SK-N-SH (cell line): ENCODE data around the gene MKRN2OS. TPM values are rescaled to one million over a fixed set of nuclear protein-coding genes. Genes with fewer than 3 reads are reported as not detected.

Experiments
- EP300 ChIP-seq, 2 experiments: IDR thresholded peaks; 2 replicates each; pipeline versions ENCODE4 v1.4.0 to v1.6.1; 2012; ENCODE audit warnings: borderline replicate concordance in 1 of 2, low read depth in 1 of 2, low read length in 1 of 2
- EZH2phosphoT487 ChIP-seq: fragments of 200-600 bp; sonication (generic); IDR thresholded peaks from 2 replicates; pipeline ENCODE4 v1.6.1; 2017; ENCODE audit warnings: low read depth, mixed run types, mild to moderate bottlenecking, antibody characterized with exemption, moderate library complexity, borderline replicate concordance
- FOSL2 ChIP-seq: IDR thresholded peaks from 2 replicates; pipeline ENCODE4 v1.4.0; 2012; ENCODE audit warnings: low read depth, mild to moderate bottlenecking, moderate library complexity, borderline replicate concordance
- FOXJ3 ChIP-seq: sonication (generic); formaldehyde crosslinking; IDR thresholded peaks from 2 replicates; pipeline ENCODE4 v1.5.1; 2020; ENCODE audit warnings: mild to moderate bottlenecking, missing genetic modification reagents
- FOXM1 ChIP-seq: IDR thresholded peaks from 2 replicates; pipeline ENCODE4 v1.4.0; 2012; ENCODE audit warnings: low read depth, mild to moderate bottlenecking
- GATA2 ChIP-seq: sonication (generic); formaldehyde crosslinking; IDR thresholded peaks from 2 replicates; pipeline ENCODE4 v1.5.0; 2020; ENCODE audit warnings: mild to moderate bottlenecking, missing genetic modification reagents
- JUND ChIP-seq: IDR thresholded peaks from 2 replicates; pipeline ENCODE4 v1.4.0; 2012
- MEF2A ChIP-seq: IDR thresholded peaks from 2 replicates; pipeline ENCODE4 v1.4.0; 2012; ENCODE audit warnings: low read depth, borderline replicate concordance
- MXI1 ChIP-seq: IDR thresholded peaks from 2 replicates; pipeline ENCODE4 v1.6.1; 2012; ENCODE audit warnings: mild to moderate bottlenecking, low read depth, low read length, improper control_type of control experiment
- NFIC ChIP-seq: IDR thresholded peaks from 2 replicates; pipeline ENCODE4 v1.4.0; 2012; ENCODE audit warnings: borderline replicate concordance
- NRF1 ChIP-seq: IDR thresholded peaks from 2 replicates; pipeline ENCODE4 v1.6.1; 2012; ENCODE audit warnings: low read depth, mild to moderate bottlenecking, low read length
- RAD21 ChIP-seq: IDR thresholded peaks from 2 replicates; pipeline ENCODE4 v1.6.1; 2012; ENCODE audit warnings: mild to moderate bottlenecking, low read length
- RCOR1 ChIP-seq: fragments of 150-350 bp; IDR thresholded peaks from 2 replicates; pipeline ENCODE4 v1.6.1; 2017; ENCODE audit warnings: antibody characterized with exemption, low read length
- RFX5 ChIP-seq: IDR thresholded peaks from 2 replicates; pipeline ENCODE4 v1.6.1; 2012; ENCODE audit warnings: mild to moderate bottlenecking, improper control_type of control experiment, low read length
- RXRA ChIP-seq: IDR thresholded peaks from 2 replicates; pipeline ENCODE4 v1.4.0; 2012; ENCODE audit warnings: low read depth, mild to moderate bottlenecking, borderline replicate concordance
- SIN3A ChIP-seq: IDR thresholded peaks from 2 replicates; pipeline ENCODE4 v1.6.1; 2012; ENCODE audit warnings: low read depth, mild to moderate bottlenecking, low read length, moderate library complexity, borderline replicate concordance
- SMC3 ChIP-seq: IDR thresholded peaks from 2 replicates; pipeline ENCODE4 v1.6.1; 2012; ENCODE audit warnings: low read depth, low read length, improper control_type of control experiment
- TAF1 ChIP-seq: IDR thresholded peaks from 2 replicates; pipeline ENCODE4 v1.6.1; 2012; ENCODE audit warnings: low read depth, mild to moderate bottlenecking, low read length, moderate library complexity, borderline replicate concordance
- TCF12 ChIP-seq: IDR thresholded peaks from 2 replicates; pipeline ENCODE4 v1.4.0; 2012
- TEAD4 ChIP-seq: IDR thresholded peaks from 2 replicates; pipeline ENCODE4 v1.4.0; 2012; ENCODE audit warnings: mild to moderate bottlenecking, borderline replicate concordance; ENCODE audit not compliant: insufficient read depth
- YY1 ChIP-seq: IDR thresholded peaks from 2 replicates; pipeline ENCODE4 v1.4.0; 2012; ENCODE audit warnings: low read depth, mild to moderate bottlenecking
- ZBTB33 ChIP-seq: IDR thresholded peaks from 2 replicates; pipeline ENCODE4 v1.4.0; 2012; ENCODE audit warnings: low read depth, borderline replicate concordance
- polyA plus RNA-seq, 3 experiments: library from polyadenylated mRNA; depleted of rRNA; stranded (reverse); fragments of >200 nt; gene quantifications; 2 replicates each; pipeline ENCODE4 v1.2.3, GENCODE V29; 2012
- TF ChIP-seq, protein P1 (sequence below): IDR thresholded peaks from 2 replicates; pipeline ENCODE4 v1.4.0; 2012; ENCODE audit warnings: low read depth, borderline replicate concordance
- TF ChIP-seq, protein P2 (sequence below): IDR thresholded peaks from 2 replicates; pipeline ENCODE4 v1.4.0; 2012; ENCODE audit warnings: low read depth
- TF ChIP-seq, protein P3 (sequence below): fragments of 150-350 bp; IDR thresholded peaks from 2 replicates; pipeline ENCODE4 v1.6.1; 2017; ENCODE audit warnings: antibody characterized with exemption, low read length, low read depth, borderline replicate concordance
- TF ChIP-seq, protein P4 (sequence below): fragments of 150-350 bp; IDR thresholded peaks from 2 replicates; pipeline ENCODE4 v1.6.1; 2016; ENCODE audit warnings: mild to moderate bottlenecking, low read depth, low read length

The MKRN2OS gene
- polyA plus RNA-seq, 1 of the 3 experiments (the other 2 are of a cell fraction), result not detected

DNA sequence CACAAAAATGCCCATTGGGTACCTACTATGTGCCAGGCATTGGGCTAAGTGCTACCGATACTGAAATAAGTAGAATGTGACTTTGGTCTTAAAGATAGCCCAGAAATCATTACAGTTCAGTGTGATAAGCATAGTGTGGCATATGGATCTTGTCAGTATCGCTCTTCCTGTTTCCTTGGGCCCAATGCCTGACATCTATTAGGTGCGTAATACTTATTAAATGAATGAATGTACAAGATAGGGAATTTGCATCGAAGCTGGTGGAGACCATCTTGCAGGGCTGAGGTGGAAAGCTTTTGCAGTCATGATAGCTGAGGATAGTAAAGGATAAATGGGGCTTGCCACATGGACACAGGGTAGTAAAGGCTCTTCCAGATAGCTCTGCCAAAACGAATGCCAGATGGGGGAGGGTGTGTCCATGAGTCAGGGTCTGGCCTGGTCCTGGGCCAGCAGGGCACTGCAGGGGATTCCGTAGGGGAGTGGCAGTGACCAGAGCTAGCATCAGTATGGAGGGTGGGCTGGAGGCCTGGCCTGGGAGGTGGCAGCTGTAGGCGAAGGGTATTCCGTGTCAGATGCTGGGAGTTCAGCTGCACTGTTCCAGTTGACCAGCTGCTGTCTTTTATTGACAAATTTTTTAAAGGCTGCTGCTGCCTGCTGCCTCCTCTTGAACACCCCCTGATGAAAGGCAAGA, 37.6 kb downstream of the MKRN2OS start (continued):
- TF ChIP-seq RXRA (no peak), SMC3 (no peak), RFX5 (no peak), FOSL2 (peak; percentile 49; the same call in 1 of the 2 replicates), YY1 (no peak), MXI1 (no peak), SIN3A (no peak), EP300 (IDR thresholded peaks at IDR 0.05; ENCODE audit: borderline replicate concordance in 1 of 2, low read depth in 1 of 2, low read length in 1 of 2) (0 out of 4 replicates have a peak, but pooled peaks of 1 of the 2 experiments have one; percentile 6), EZH2phosphoT487 (no peak), RCOR1 (no peak), JUND (no peak), GATA2 (no peak), NRF1 (no peak), TEAD4 (no peak), ZBTB33 (no peak), TAF1 (no peak), MEF2A (no peak), RAD21 (no peak), NFIC (peak; percentile 79), FOXM1 (no peak), TCF12 (peak; percentile 62; the same call in 1 of the 2 replicates), FOXJ3 (no peak)
- TF ChIP-seq, protein P1, sequence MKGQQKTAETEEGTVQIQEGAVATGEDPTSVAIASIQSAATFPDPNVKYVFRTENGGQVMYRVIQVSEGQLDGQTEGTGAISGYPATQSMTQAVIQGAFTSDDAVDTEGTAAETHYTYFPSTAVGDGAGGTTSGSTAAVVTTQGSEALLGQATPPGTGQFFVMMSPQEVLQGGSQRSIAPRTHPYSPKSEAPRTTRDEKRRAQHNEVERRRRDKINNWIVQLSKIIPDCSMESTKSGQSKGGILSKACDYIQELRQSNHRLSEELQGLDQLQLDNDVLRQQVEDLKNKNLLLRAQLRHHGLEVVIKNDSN, result no peak
- TF ChIP-seq, protein P2, sequence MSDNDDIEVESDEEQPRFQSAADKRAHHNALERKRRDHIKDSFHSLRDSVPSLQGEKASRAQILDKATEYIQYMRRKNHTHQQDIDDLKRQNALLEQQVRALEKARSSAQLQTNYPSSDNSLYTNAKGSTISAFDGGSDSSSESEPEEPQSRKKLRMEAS, result 0 out of 2 replicates have a peak, but pooled peaks have one; percentile 17
- TF ChIP-seq, protein P3, sequence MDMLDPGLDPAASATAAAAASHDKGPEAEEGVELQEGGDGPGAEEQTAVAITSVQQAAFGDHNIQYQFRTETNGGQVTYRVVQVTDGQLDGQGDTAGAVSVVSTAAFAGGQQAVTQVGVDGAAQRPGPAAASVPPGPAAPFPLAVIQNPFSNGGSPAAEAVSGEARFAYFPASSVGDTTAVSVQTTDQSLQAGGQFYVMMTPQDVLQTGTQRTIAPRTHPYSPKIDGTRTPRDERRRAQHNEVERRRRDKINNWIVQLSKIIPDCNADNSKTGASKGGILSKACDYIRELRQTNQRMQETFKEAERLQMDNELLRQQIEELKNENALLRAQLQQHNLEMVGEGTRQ, result no peak
- TF ChIP-seq, protein P4, sequence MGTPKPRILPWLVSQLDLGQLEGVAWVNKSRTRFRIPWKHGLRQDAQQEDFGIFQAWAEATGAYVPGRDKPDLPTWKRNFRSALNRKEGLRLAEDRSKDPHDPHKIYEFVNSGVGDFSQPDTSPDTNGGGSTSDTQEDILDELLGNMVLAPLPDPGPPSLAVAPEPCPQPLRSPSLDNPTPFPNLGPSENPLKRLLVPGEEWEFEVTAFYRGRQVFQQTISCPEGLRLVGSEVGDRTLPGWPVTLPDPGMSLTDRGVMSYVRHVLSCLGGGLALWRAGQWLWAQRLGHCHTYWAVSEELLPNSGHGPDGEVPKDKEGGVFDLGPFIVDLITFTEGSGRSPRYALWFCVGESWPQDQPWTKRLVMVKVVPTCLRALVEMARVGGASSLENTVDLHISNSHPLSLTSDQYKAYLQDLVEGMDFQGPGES, result no peak
